NT2/D1 (cell line): ENCODE results near the gene IFI27L2.

Experiments
- SUZ12 ChIP-seq: IDR thresholded peaks from 2 replicates; pipeline ENCODE4 v1.6.1; 2011; ENCODE audit not compliant: insufficient read length, insufficient read depth; ENCODE audit errors: extremely low read depth
- ZNF274 ChIP-seq: IDR thresholded peaks from 2 replicates; pipeline ENCODE4 v1.6.1; 2011; ENCODE audit warnings: mild to moderate bottlenecking, low read depth, low read length

GRCh38 chr14:94162466-94162865 lies 33.1 kb upstream of the IFI27L2 start:
- TF ChIP-seq ZNF274 (no peak), SUZ12 (no peak)
